GM19467 (cell line): Measurements from ENCODE around the gene SHQ1.
"Not testable (repeated sequence)": the region's sequence is repeated elsewhere in the genome, so short reads cannot be mapped to it uniquely, and the experiment has no call there.

Experiments used
- ATAC-seq: cut with Tn5 transposase; IDR thresholded peaks from one replicate; pipeline ENCODE4 v1.9.1; 2021; ENCODE audit warnings: mild to moderate bottlenecking, moderate library complexity; ENCODE audit not compliant: unreplicated experiment

SHQ1 gene

GRCh38 chr3:72754582-72754981 lies 93.7 kb downstream of the SHQ1 start:
- no peak for ATAC-seq

- no peak for ATAC-seq
These were observed 94.8 kb downstream of the SHQ1 start for GRCh38 chr3:72753495-72753894.

GRCh38 chr3:72750405-72750965 lies 97.8 kb downstream of the SHQ1 start:
- no peak for ATAC-seq

- no peak for ATAC-seq
These were observed 99.6 kb downstream of the SHQ1 start for GRCh38 chr3:72748659-72749058.

- no peak for ATAC-seq
These were observed 101.5 kb downstream of the SHQ1 start for GRCh38 chr3:72746430-72747411.

- ATAC-seq: no peak
These were observed 102.9 kb downstream of the SHQ1 start for GRCh38 chr3:72745146-72745999.

- no peak for ATAC-seq
These were observed 103.9 kb downstream of the SHQ1 start for GRCh38 chr3:72744330-72744729.

- no peak for ATAC-seq
These were observed 108.4 kb downstream of the SHQ1 start for GRCh38 chr3:72739531-72740466.

- no peak for ATAC-seq
These were observed 109.3 kb downstream of the SHQ1 start for GRCh38 chr3:72738752-72739530.

GRCh38 chr3:72735072-72735471 lies 113.2 kb downstream of the SHQ1 start:
- not testable (repeated sequence) for ATAC-seq

GRCh38 chr3:72733676-72734075 lies 114.6 kb downstream of the SHQ1 start:
- ATAC-seq: no peak

GRCh38 chr3:72732666-72733345 lies 115.4 kb downstream of the SHQ1 start:
- not testable (repeated sequence) for ATAC-seq

GRCh38 chr3:72728958-72729467 lies 119.2 kb downstream of the SHQ1 start:
- ATAC-seq: no peak

GRCh38 chr3:72728329-72728889 lies 119.8 kb downstream of the SHQ1 start:
- no peak for ATAC-seq

- ATAC-seq: no peak
These were observed 120.5 kb downstream of the SHQ1 start for GRCh38 chr3:72727726-72728125.

GRCh38 chr3:72727172-72727571 lies 121.1 kb downstream of the SHQ1 start:
- ATAC-seq: no peak

GRCh38 chr3:72725229-72725628 lies 123.0 kb downstream of the SHQ1 start:
- ATAC-seq: no peak

GRCh38 chr3:72724070-72724469 lies 124.2 kb downstream of the SHQ1 start:
- ATAC-seq: no peak
